Measurements from ENCODE around the gene DRAXIN. TPM values are rescaled to one million over a fixed set of nuclear protein-coding genes. Genes with fewer than 3 reads are reported as not detected.

The DRAXIN gene
- total RNA-seq, 1 donor from 2014 or later = 0.09 TPM

DNA sequence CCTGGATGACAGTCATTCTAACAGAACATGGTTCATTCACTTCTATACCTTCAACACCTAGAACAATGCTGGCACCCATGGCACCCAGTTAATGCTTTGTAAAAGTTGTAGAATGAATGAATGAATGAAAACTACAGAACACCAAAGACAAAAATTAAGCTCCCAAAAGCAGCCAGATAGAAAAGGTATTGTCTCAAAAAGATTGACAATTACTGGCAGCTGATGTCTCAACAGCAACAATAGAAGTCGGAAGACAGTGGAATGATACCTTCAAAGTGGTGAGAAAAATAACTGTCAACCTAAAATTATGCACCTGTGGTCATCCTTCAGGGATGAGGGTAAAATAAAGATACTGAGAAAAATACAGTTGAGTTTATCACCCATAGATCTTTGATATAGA is 65.5 kb downstream of the DRAXIN start:
- TF ChIP-seq, protein P1, sequence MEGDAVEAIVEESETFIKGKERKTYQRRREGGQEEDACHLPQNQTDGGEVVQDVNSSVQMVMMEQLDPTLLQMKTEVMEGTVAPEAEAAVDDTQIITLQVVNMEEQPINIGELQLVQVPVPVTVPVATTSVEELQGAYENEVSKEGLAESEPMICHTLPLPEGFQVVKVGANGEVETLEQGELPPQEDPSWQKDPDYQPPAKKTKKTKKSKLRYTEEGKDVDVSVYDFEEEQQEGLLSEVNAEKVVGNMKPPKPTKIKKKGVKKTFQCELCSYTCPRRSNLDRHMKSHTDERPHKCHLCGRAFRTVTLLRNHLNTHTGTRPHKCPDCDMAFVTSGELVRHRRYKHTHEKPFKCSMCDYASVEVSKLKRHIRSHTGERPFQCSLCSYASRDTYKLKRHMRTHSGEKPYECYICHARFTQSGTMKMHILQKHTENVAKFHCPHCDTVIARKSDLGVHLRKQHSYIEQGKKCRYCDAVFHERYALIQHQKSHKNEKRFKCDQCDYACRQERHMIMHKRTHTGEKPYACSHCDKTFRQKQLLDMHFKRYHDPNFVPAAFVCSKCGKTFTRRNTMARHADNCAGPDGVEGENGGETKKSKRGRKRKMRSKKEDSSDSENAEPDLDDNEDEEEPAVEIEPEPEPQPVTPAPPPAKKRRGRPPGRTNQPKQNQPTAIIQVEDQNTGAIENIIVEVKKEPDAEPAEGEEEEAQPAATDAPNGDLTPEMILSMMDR (IDR thresholded peaks at IDR 0.05) = no peak
- DNase-seq (no peak), ATAC-seq (no peak)
- Histone ChIP-seq H3K36me3 (no peaks in the 10 kb centered on the region), H3K9me3 (no peaks in the 10 kb centered on the region), H3K27me3 (peaks cover 7% of the 10 kb centered on the region), H3K4me3 (no peak overlapping the region), H3K4me1 (no peaks in the 10 kb centered on the region), H3K27ac (no peak overlapping the region)
- intact Hi-C loops (cut with DNase I) = no loop called here

DNA sequence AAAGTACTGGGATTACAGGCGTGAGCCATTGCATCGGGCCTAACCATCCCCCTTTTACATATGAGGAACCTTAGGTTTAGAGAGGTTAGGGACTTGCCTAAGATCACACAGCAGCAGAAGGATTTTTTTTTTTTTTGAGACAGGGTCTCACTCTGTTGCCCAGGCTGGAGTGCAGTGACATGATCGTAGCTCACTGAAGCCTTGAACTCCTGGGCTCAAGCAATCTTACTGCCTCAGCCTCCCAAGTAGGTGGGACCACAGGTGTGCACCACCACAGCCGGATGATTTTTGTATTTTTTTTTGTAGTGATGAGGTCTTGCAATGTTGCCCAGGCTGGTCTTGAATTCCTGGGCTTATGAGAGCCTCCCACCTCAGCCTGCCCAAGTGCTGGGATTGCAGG is 68.3 kb downstream of the DRAXIN start:
- peaks cover 13% of the 10 kb centered on the region for H3K27me3 ChIP-seq
- DNase-seq (no peak), ATAC-seq (no peak)
- TF ChIP-seq, protein P1 (IDR thresholded peaks at IDR 0.05) = no peak
- intact Hi-C loops (cut with DNase I) = no loop called here
- H3K27ac ChIP-seq = no peak overlapping the region
- no peaks in the 10 kb centered on the region for H3K36me3 ChIP-seq
- H3K9me3 ChIP-seq = no peaks in the 10 kb centered on the region
- H3K4me3 ChIP-seq = no peak overlapping the region
- H3K4me1 ChIP-seq = no peaks in the 10 kb centered on the region

DNA sequence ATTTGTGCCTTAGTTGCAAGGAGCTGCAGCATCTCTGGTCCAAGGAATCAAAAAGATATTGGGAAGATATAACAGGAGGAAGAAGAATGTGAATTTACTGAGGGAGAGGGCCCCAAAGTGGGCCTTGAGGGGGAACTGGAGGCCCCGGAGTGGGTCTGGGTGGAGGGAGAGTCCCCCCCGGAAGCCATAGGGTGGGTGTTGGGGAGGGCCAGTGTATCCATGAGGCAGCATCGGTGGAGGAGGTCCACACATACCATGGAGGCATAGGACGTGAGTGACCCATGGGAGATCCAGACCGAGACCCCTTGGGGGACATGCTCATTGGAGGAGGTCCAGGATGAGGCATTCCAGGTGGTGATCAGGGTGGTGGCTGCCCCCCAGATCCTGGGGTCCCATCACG is 69.8 kb downstream of the DRAXIN start:
- Histone ChIP-seq H3K4me1 (no peaks in the 10 kb centered on the region), H3K4me3 (no peak overlapping the region), H3K27me3 (peaks cover 13% of the 10 kb centered on the region), H3K27ac (no peak overlapping the region), H3K36me3 (no peaks in the 10 kb centered on the region), H3K9me3 (no peaks in the 10 kb centered on the region)
- TF ChIP-seq, protein P1 (IDR thresholded peaks at IDR 0.05) = no peak
- intact Hi-C loops (cut with DNase I) = no loop called here
- DNase-seq (no peak), ATAC-seq (no peak)

DNA sequence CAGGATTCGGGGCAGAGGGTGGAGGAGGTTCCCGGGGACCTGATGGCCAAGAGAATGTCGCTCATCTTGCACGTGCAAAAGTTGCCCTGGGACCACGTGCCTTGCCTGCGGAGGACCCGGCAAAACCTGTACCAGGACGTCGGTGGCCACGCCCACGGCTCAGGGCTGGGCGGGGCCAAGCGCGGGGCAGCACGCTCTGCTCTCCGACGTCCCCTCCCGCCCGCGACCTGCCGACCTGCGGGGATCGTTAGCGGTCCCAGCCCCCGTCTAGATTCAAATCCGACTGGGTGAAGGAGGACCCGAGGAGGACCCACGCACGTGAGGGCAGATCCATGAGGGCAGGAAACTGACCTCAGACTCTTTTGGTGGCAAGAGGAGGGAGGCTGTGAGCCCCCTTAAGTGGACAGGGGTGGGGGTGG is 70.5 kb downstream of the DRAXIN start, which contains the start of gene C1orf167:
Gene C1orf167 (plus strand): TSS at position 206 of the 419 bp plus-strand sequence. CDS start 2,208 bp downstream, outside the sequence.
- DNase-seq (no peak), ATAC-seq (peak; percentile 68)
- TF ChIP-seq, protein P1 (IDR thresholded peaks at IDR 0.05) = no peak
- H3K36me3 ChIP-seq = no peaks in the 10 kb centered on the region
- H3K4me1 ChIP-seq = no peaks in the 10 kb centered on the region
- peaks cover 13% of the 10 kb centered on the region for H3K27me3 ChIP-seq
- intact Hi-C loops (cut with DNase I) = no loop called here
- no peaks in the 10 kb centered on the region for H3K9me3 ChIP-seq
- H3K4me3 ChIP-seq = no peak within 1 kb of the TSS
- H3K27ac ChIP-seq = no peak within 1 kb of the TSS

DNA sequence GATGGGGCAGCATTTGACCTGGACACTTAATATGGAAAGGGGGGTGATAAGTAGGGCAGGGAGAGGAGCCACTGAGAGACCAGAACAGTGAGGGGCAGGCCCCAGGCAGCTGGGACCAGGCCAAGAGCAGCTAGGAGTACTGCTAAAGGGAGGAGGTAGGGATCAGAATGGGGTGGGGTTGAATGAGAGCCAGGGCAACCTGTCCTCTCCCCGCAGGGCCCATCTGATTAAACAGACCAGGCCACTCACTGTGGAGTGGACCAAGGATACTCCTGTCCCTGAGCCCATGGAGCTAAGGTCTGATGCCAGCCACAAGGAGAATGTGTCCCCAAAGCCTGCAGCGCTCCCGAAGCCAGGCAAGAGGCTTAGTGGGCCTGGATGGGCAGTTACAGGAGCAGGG is 72.6 kb downstream of the DRAXIN start:
- TF ChIP-seq, protein P1 (IDR thresholded peaks at IDR 0.05) = no peak
- ATAC-seq (no peak), DNase-seq (no peak)
- H3K36me3 ChIP-seq = no peaks in the 10 kb centered on the region
- no peaks in the 10 kb centered on the region for H3K4me1 ChIP-seq
- H3K27ac ChIP-seq = no peak overlapping the region
- no peak overlapping the region for H3K4me3 ChIP-seq
- no peaks in the 10 kb centered on the region for H3K9me3 ChIP-seq
- intact Hi-C loops (cut with DNase I) = no loop called here
- H3K27me3 ChIP-seq = peaks cover 13% of the 10 kb centered on the region

DNA sequence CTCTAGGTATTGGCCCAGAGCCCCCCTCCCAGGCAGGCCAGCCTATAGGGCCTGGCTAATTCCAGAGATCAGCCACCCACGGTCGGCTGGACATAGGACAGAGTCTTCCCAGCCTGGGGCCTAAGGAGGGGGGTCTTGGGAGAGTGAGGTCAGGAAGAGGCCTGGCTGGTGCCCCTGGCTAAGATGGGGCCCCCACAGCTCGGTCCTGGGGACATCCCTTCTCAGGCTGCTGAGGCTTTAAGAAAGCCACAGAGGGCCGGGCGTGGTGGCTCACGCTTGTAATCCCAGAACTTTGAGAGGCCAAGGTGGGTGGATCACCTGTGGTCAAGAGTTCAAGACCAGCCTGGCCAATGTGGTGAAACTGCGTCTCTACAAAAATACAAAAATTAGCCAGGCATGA is 73.0 kb downstream of the DRAXIN start:
- TF ChIP-seq, protein P1 (IDR thresholded peaks at IDR 0.05) = no peak
- Histone ChIP-seq H3K4me3 (no peak overlapping the region), H3K27ac (no peak overlapping the region), H3K4me1 (no peaks in the 10 kb centered on the region), H3K36me3 (no peaks in the 10 kb centered on the region), H3K9me3 (no peaks in the 10 kb centered on the region), H3K27me3 (peaks cover 13% of the 10 kb centered on the region)
- no peak for DNase-seq
- intact Hi-C loops (cut with DNase I) = no loop called here
- no peak for ATAC-seq
